H1 (cell line): Measurements from ENCODE around the gene R3HCC1L. TPM values are rescaled to one million over a fixed set of nuclear protein-coding genes. Genes with fewer than 3 reads are reported as not detected.

Experiments used
- EP300 ChIP-seq, 2 experiments: IDR thresholded peaks; 1 replicate in 1 of 2; 2 replicates in 1 of 2; pipeline ENCODE4 v1.6.1; 2011 to 2012; ENCODE audit warnings: low read depth in 2 of 2, low read length in 2 of 2, mild to moderate bottlenecking in 2 of 2, borderline replicate concordance in 1 of 2, inconsistent platforms in 1 of 2, moderate library complexity in 1 of 2
- PHF8 ChIP-seq: fragments of 200-600 bp; sonication (generic); conservative IDR thresholded peaks from 2 replicates; pipeline ENCODE4 v1.7.1; 2012; ENCODE audit warnings: low read depth, mild to moderate bottlenecking, inconsistent platforms, low read length, moderate library complexity
- RNF2 ChIP-seq: fragments of 200-900, 300-1000 bp; sonication (generic); IDR thresholded peaks from 2 replicates; pipeline ENCODE4 v1.7.1; 2016; ENCODE audit warnings: borderline replicate concordance, low read depth, mild to moderate bottlenecking, antibody characterized with exemption, low read length; ENCODE audit not compliant: poor library complexity, severe bottlenecking; ENCODE audit errors: missing control alignments
- polyA plus RNA-seq, 7 experiments: library from polyadenylated mRNA; depleted of rRNA in 3 of 7; stranded (reverse) in 5 of 7; unstranded in 2 of 7; fragments of >200 nt in 5 of 7; fragments of 200-250 nt in 2 of 7; gene quantifications; 1 replicate in 5 of 7; 2 replicates in 1 of 7; 4 replicates in 1 of 7; pipeline versions ENCODE4 v1.2.1 to v1.2.3, GENCODE V29; 2011 to 2013; ENCODE audit warnings: missing spikeins in 2 of 7, mixed read lengths in 2 of 7
- total RNA-seq: library from RNA; stranded (reverse); fragmentation: NEBNext Ultra II Directional; extraction: Animal tissue kit (Norgen Biotek cat#: 25700); gene quantifications from 2 replicates; pipeline ENCODE4 v1.2.1, GENCODE V29; 2021
- TF ChIP-seq, protein P1 (sequence below): fragments of 300-600 bp; sonication (generic); IDR thresholded peaks from 2 replicates; pipeline ENCODE4 v1.7.1; 2012; ENCODE audit warnings: low read length, moderate library complexity, mild to moderate bottlenecking, inconsistent platforms; ENCODE audit not compliant: insufficient replicate concordance

R3HCC1L gene
- total and polyA plus RNA-seq, 2 of the 8 experiments (the other 6 are each of a cell fraction or from before 2014, with no cell fraction given): 6.9 to 13.9 TPM

DNA sequence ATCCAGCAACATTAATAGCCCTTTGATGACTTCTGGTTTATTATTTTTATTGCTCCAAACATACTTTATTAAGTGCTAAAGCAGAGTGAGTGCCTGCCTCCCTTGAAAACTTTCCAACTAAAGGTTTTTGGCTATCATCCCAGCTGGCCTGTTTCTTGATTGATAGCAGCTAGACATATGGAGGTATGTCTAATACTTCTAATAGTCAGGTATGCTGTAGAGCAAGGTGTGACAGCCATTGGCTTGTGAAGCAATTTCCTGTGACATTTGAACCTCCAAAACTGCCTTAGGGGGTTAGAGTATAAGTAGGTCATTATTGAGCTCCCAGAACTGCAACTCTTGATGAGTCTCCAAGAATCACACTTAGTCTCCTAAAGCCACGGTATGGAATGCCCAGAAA is 77.7 kb downstream of the R3HCC1L start (continued):
- TF ChIP-seq PHF8 (no peak), RNF2 (no peak), EP300 (IDR thresholded peaks at IDR 0.05; ENCODE audit: borderline replicate concordance in 1 of 2, low read depth in 2 of 2, low read length in 2 of 2) (no peak)
- TF ChIP-seq, protein P1, sequence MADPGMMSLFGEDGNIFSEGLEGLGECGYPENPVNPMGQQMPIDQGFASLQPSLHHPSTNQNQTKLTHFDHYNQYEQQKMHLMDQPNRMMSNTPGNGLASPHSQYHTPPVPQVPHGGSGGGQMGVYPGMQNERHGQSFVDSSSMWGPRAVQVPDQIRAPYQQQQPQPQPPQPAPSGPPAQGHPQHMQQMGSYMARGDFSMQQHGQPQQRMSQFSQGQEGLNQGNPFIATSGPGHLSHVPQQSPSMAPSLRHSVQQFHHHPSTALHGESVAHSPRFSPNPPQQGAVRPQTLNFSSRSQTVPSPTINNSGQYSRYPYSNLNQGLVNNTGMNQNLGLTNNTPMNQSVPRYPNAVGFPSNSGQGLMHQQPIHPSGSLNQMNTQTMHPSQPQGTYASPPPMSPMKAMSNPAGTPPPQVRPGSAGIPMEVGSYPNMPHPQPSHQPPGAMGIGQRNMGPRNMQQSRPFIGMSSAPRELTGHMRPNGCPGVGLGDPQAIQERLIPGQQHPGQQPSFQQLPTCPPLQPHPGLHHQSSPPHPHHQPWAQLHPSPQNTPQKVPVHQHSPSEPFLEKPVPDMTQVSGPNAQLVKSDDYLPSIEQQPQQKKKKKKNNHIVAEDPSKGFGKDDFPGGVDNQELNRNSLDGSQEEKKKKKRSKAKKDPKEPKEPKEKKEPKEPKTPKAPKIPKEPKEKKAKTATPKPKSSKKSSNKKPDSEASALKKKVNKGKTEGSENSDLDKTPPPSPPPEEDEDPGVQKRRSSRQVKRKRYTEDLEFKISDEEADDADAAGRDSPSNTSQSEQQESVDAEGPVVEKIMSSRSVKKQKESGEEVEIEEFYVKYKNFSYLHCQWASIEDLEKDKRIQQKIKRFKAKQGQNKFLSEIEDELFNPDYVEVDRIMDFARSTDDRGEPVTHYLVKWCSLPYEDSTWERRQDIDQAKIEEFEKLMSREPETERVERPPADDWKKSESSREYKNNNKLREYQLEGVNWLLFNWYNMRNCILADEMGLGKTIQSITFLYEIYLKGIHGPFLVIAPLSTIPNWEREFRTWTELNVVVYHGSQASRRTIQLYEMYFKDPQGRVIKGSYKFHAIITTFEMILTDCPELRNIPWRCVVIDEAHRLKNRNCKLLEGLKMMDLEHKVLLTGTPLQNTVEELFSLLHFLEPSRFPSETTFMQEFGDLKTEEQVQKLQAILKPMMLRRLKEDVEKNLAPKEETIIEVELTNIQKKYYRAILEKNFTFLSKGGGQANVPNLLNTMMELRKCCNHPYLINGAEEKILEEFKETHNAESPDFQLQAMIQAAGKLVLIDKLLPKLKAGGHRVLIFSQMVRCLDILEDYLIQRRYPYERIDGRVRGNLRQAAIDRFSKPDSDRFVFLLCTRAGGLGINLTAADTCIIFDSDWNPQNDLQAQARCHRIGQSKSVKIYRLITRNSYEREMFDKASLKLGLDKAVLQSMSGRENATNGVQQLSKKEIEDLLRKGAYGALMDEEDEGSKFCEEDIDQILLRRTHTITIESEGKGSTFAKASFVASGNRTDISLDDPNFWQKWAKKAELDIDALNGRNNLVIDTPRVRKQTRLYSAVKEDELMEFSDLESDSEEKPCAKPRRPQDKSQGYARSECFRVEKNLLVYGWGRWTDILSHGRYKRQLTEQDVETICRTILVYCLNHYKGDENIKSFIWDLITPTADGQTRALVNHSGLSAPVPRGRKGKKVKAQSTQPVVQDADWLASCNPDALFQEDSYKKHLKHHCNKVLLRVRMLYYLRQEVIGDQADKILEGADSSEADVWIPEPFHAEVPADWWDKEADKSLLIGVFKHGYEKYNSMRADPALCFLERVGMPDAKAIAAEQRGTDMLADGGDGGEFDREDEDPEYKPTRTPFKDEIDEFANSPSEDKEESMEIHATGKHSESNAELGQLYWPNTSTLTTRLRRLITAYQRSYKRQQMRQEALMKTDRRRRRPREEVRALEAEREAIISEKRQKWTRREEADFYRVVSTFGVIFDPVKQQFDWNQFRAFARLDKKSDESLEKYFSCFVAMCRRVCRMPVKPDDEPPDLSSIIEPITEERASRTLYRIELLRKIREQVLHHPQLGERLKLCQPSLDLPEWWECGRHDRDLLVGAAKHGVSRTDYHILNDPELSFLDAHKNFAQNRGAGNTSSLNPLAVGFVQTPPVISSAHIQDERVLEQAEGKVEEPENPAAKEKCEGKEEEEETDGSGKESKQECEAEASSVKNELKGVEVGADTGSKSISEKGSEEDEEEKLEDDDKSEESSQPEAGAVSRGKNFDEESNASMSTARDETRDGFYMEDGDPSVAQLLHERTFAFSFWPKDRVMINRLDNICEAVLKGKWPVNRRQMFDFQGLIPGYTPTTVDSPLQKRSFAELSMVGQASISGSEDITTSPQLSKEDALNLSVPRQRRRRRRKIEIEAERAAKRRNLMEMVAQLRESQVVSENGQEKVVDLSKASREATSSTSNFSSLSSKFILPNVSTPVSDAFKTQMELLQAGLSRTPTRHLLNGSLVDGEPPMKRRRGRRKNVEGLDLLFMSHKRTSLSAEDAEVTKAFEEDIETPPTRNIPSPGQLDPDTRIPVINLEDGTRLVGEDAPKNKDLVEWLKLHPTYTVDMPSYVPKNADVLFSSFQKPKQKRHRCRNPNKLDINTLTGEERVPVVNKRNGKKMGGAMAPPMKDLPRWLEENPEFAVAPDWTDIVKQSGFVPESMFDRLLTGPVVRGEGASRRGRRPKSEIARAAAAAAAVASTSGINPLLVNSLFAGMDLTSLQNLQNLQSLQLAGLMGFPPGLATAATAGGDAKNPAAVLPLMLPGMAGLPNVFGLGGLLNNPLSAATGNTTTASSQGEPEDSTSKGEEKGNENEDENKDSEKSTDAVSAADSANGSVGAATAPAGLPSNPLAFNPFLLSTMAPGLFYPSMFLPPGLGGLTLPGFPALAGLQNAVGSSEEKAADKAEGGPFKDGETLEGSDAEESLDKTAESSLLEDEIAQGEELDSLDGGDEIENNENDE: no peak
